Tibial nerve (tissue), 4 donors: ENCODE measurements around the gene SLC35E1.

ENCODE experiments used
- EP300 ChIP-seq, 2 donors: sonication (generic); formaldehyde crosslinking; IDR thresholded peaks; one replicate each; pipeline ENCODE4 v1.6.1; 2017; ENCODE audit warnings: antibody characterized with exemption in 2 of 2, mild to moderate bottlenecking in 1 of 2
- POLR2A ChIP-seq, 2 donors: fragments of 450-650 bp; IDR thresholded peaks; one replicate each; pipeline ENCODE4 v1.6.1; 2017; ENCODE audit warnings: antibody characterized with exemption in 2 of 2, mild to moderate bottlenecking in 2 of 2, moderate library complexity in 2 of 2
- TF ChIP-seq, protein P1 (sequence below), 5 experiments: fragments of 200-600 bp in 3 of 5; fragments of 450-650 bp in 2 of 5; sonication (generic) in 3 of 5; IDR thresholded peaks; one replicate each; pipeline ENCODE4 v1.5.1; 2016 to 2019; ENCODE audit warnings: antibody characterized with exemption in 5 of 5, mild to moderate bottlenecking in 3 of 5, moderate library complexity in 2 of 5

DNA sequence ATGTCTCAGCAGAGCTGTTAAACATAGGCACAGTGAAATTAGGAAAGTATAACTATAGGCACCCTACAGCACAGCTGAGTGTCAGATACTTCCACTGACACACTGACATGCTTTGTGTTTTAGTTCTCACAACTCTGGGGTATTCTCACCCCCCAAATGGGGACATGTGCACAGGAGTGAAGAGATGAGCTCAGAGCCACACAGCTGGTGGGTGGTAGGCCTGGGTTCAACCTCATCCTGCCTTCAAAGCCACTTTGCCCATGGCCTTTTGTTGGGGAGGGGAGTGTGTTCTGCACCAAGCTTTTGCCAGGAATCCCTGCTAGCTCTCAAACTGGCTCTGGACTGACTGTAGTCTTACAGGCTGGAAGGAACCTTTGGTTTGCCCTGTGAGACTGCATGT lies 1.7 kb upstream of the SLC35E1 start:
- TF ChIP-seq EP300 (IDR thresholded peaks at IDR 0.05), result no peak
- TF ChIP-seq, protein P1, sequence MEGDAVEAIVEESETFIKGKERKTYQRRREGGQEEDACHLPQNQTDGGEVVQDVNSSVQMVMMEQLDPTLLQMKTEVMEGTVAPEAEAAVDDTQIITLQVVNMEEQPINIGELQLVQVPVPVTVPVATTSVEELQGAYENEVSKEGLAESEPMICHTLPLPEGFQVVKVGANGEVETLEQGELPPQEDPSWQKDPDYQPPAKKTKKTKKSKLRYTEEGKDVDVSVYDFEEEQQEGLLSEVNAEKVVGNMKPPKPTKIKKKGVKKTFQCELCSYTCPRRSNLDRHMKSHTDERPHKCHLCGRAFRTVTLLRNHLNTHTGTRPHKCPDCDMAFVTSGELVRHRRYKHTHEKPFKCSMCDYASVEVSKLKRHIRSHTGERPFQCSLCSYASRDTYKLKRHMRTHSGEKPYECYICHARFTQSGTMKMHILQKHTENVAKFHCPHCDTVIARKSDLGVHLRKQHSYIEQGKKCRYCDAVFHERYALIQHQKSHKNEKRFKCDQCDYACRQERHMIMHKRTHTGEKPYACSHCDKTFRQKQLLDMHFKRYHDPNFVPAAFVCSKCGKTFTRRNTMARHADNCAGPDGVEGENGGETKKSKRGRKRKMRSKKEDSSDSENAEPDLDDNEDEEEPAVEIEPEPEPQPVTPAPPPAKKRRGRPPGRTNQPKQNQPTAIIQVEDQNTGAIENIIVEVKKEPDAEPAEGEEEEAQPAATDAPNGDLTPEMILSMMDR (IDR thresholded peaks at IDR 0.05), result no peak
- TF ChIP-seq POLR2A (IDR thresholded peaks at IDR 0.05), result no peak
